ENCODE results near the gene SLC2A5. TPM values are rescaled to one million over a fixed set of nuclear protein-coding genes. Genes with fewer than 3 reads are reported as not detected.
A peak's percentile ranks its signal among the peaks of the same experiment; 100 is the strongest.

The SLC2A5 gene
- total and polyA plus RNA-seq, 10 donors: 2.9 to 23.6 (median 6.9) TPM

GRCh38 chr1:9108056-9108665 is 38.7 kb upstream of the SLC2A5 start:
- DNase-seq: no peak
- intact Hi-C loops (cut with DNase I; ENCODE audit: low total_unique reads): loop anchor here (10.0 kb wide), 1 partner anchor 183 kb away; no protein-coding TSS in a partner anchor
- 87 to 97% (median 96%) methylated on average over 12 of the region's 12 CpGs for WGBS, 5 donors
- Histone ChIP-seq H3K36me3 (peaks cover 0 to 73% (median 18%) of the 10 kb centered on the region in 6 donors), H3K9me3 (no peaks in the 10 kb centered on the region), H3K4me1 (peaks cover 0 to 14% (median 9%) of the 10 kb centered on the region in 6 donors), H3K4me3 (no peak overlapping the region), H3K27ac (no peak overlapping the region), H3K27me3 (replicated peaks in 1 of 7) (no peaks in the 10 kb centered on the region)
- TF ChIP-seq CTCF (IDR thresholded peaks at IDR 0.05 in 8 of 11, conservative IDR thresholded peaks at IDR 0.05 in 3 of 11) (no peak), POLR2A (IDR thresholded peaks at IDR 0.05) (no peak), POLR2AphosphoS5 (IDR thresholded peaks at IDR 0.05) (no peak)

DNA sequence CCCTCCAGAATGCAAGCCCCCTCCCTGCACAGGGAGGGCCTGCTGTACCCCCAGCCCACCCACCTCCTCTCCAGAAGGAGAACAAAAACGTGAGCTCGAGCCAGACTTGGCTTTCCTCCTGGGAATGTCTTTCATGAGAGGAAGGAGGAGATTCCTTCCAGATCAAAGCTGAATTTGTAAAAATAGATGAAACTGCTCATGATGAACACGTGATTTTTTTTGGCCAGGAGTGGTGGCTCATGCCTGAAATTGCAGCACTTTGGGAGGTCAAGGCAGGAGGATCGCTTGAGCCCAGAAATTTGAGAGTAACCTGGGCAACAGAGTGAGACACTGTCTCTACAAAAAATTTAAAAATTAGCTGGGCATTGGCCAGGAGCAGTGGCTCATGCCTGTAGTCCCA is 37.7 kb upstream of the SLC2A5 start:
- Histone ChIP-seq H3K4me3 (no peak overlapping the region), H3K27ac (no peak overlapping the region), H3K27me3 (replicated peaks in 1 of 7) (no peaks in the 10 kb centered on the region), H3K36me3 (peaks cover 0 to 76% (median 22%) of the 10 kb centered on the region in 6 donors), H3K9me3 (no peaks in the 10 kb centered on the region), H3K4me1 (peaks cover 0 to 14% (median 9%) of the 10 kb centered on the region in 6 donors)
- TF ChIP-seq POLR2A (IDR thresholded peaks at IDR 0.05): no peak
- TF ChIP-seq POLR2AphosphoS5 (IDR thresholded peaks at IDR 0.05): no peak
- TF ChIP-seq CTCF (IDR thresholded peaks at IDR 0.05 in 8 of 11, conservative IDR thresholded peaks at IDR 0.05 in 3 of 11): no peak
- WGBS, 5 donors: 57 to 81% (median 71%) methylated on average over 4 of the region's 4 CpGs
- intact Hi-C loops (cut with DNase I; ENCODE audit: low total_unique reads): loop anchor here (10.0 kb wide), 1 partner anchor 182 kb away; no protein-coding TSS in a partner anchor
- DNase-seq: peak; percentile 13

DNA sequence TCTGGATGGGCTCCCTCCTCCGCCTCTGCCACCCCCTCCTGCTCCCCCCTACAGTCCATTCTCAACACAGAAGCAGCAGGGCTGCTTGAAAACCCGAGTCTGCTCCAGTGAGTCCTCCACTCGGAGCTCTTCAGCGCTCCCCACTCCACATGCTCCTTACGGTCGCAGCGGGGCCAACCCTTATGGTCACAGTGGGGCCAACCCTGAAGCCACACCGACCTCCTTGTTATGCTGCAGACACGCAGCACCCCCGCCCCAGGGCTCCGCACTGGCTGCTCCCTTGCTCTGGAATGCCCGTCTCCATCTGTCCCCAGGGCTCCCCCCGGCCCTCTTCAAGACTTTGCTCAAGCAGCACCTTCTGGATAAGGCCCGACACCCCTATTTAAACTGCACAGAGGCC is 36.9 kb upstream of the SLC2A5 start:
- Histone ChIP-seq H3K4me1 (peaks cover 0 to 14% (median 9%) of the 10 kb centered on the region in 6 donors), H3K9me3 (no peaks in the 10 kb centered on the region), H3K36me3 (peaks cover 0 to 79% (median 22%) of the 10 kb centered on the region in 6 donors), H3K4me3 (no peak overlapping the region), H3K27ac (no peak overlapping the region), H3K27me3 (replicated peaks in 1 of 7) (no peaks in the 10 kb centered on the region)
- peak; percentile 60 for DNase-seq
- 90 to 92% (median 91%) methylated on average over 14 of the region's 14 CpGs for WGBS, 5 donors
- intact Hi-C loops (cut with DNase I; ENCODE audit: low total_unique reads): loop anchor here (10.0 kb wide), 1 partner anchor 181 kb away; no protein-coding TSS in a partner anchor
- TF ChIP-seq CTCF (IDR thresholded peaks at IDR 0.05 in 8 of 11, conservative IDR thresholded peaks at IDR 0.05 in 3 of 11): no peak
- TF ChIP-seq POLR2A (IDR thresholded peaks at IDR 0.05): no peak
- no peak for TF ChIP-seq POLR2AphosphoS5 (IDR thresholded peaks at IDR 0.05)

GRCh38 chr1:9105336-9105867 is 36.0 kb upstream of the SLC2A5 start:
- no peak overlapping the region for H3K27ac ChIP-seq
- H3K4me1 ChIP-seq: peaks cover 0 to 8% (median 2%) of the 10 kb centered on the region in 6 donors
- WGBS, 5 donors: 90 to 97% (median 95%) methylated on average over 13 to 22 of the region's 22 CpGs
- H3K9me3 ChIP-seq: no peaks in the 10 kb centered on the region
- no peak overlapping the region for H3K4me3 ChIP-seq
- TF ChIP-seq POLR2A (IDR thresholded peaks at IDR 0.05): no peak
- TF ChIP-seq CTCF (IDR thresholded peaks at IDR 0.05 in 8 of 11, conservative IDR thresholded peaks at IDR 0.05 in 3 of 11): no peak
- TF ChIP-seq POLR2AphosphoS5 (IDR thresholded peaks at IDR 0.05): no peak
- peaks cover 0 to 75% (median 22%) of the 10 kb centered on the region in 6 donors for H3K36me3 ChIP-seq
- intact Hi-C loops (cut with DNase I; ENCODE audit: low total_unique reads): loop anchor here (10.0 kb wide), 1 partner anchor 181 kb away; no protein-coding TSS in a partner anchor
- peak; percentile 20 for DNase-seq
- H3K27me3 ChIP-seq (replicated peaks in 1 of 7): no peaks in the 10 kb centered on the region

All from spleen (tissue), 11 donors.